HepG2 (cell line): ENCODE results near the gene HDAC10. TPM values are rescaled to one million over a fixed set of nuclear protein-coding genes. Genes with fewer than 3 reads are reported as not detected.

Source experiments
- AHR ChIP-seq: IDR thresholded peaks from 2 replicates; pipeline ENCODE4 v1.6.1; 2018; ENCODE audit warnings: missing genetic modification reagents, missing compliant biosample characterization
- ATAD3A ChIP-seq: sonication (generic); formaldehyde crosslinking; IDR thresholded peaks from 2 replicates; pipeline ENCODE4 v1.4.0; 2020; ENCODE audit warnings: missing genetic modification reagents
- CENPX ChIP-seq: sonication (generic); formaldehyde crosslinking; IDR thresholded peaks from 2 replicates; pipeline ENCODE4 v1.9.0; 2021; ENCODE audit warnings: mild to moderate bottlenecking, missing genetic modification reagents, moderate library complexity
- DMAP1 ChIP-seq: IDR thresholded peaks from 2 replicates; pipeline ENCODE4 v1.6.1; 2016
- DR1 ChIP-seq: sonication (generic); formaldehyde crosslinking; IDR thresholded peaks from 2 replicates; pipeline ENCODE4 v1.8.0; 2021; ENCODE audit warnings: mild to moderate bottlenecking, missing genetic modification reagents, inconsistent platforms
- HDAC1 ChIP-seq: sonication (generic); formaldehyde crosslinking; IDR thresholded peaks from 2 replicates; pipeline ENCODE4 v1.5.1; 2020; ENCODE audit warnings: mild to moderate bottlenecking, missing genetic modification reagents
- MBNL3 ChIP-seq: fragments of 250-450 bp; sonication (Bioruptor Pico); conservative IDR thresholded peaks from 2 replicates; pipeline ENCODE4 v1.8.0; 2022; ENCODE audit warnings: mild to moderate bottlenecking, inconsistent platforms
- SIN3B ChIP-seq: fragments of 150-350 bp; IDR thresholded peaks from 2 replicates; pipeline ENCODE4 v1.6.1; 2014; ENCODE audit warnings: low read length
- SYNCRIP ChIP-seq: fragments of 200-400 bp; formaldehyde crosslinking; IDR thresholded peaks from 2 replicates; pipeline ENCODE4 v1.6.1; 2018; ENCODE audit warnings: mild to moderate bottlenecking, low read depth, low read length; ENCODE audit not compliant: insufficient read depth
- ZMAT3 ChIP-seq: sonication (generic); formaldehyde crosslinking; conservative IDR thresholded peaks from 2 replicates; pipeline ENCODE4 v1.7.0; 2021; ENCODE audit warnings: missing genetic modification reagents
- ZNF557 ChIP-seq: sonication (generic); formaldehyde crosslinking; IDR thresholded peaks from 2 replicates; pipeline ENCODE4 v1.4.0; 2020; ENCODE audit warnings: missing genetic modification reagents
- ZNF572 ChIP-seq: sonication (generic); formaldehyde crosslinking; IDR thresholded peaks from 2 replicates; pipeline ENCODE4 v1.5.1; 2020; ENCODE audit warnings: mild to moderate bottlenecking, missing genetic modification reagents
- ZNF652 ChIP-seq: IDR thresholded peaks from 2 replicates; pipeline ENCODE4 v1.6.1; 2016; ENCODE audit warnings: low read depth, borderline replicate concordance
- ZNF775 ChIP-seq: sonication (generic); formaldehyde crosslinking; IDR thresholded peaks from 2 replicates; pipeline ENCODE4 v1.4.0; 2020; ENCODE audit warnings: missing genetic modification reagents, mild to moderate bottlenecking, moderate library complexity, borderline replicate concordance
- ZNF883 ChIP-seq: sonication (generic); formaldehyde crosslinking; IDR thresholded peaks from 2 replicates; pipeline ENCODE4 v1.5.1; 2020; ENCODE audit warnings: mild to moderate bottlenecking, missing genetic modification reagents; ENCODE audit errors: not compliant biosample characterization
- polyA plus RNA-seq, 8 experiments: library from polyadenylated mRNA; depleted of rRNA in 3 of 8; stranded (reverse) in 7 of 8; unstranded in 1 of 8; fragments of >200 nt; fragmentation: Illumina TruSeq in 4 of 8; extraction: Trizol in 4 of 8; gene quantifications; 2 replicates each; pipeline versions ENCODE4 v1.2.1 to v1.2.3, GENCODE V29; 2011 to 2016; ENCODE audit warnings: low read depth in 4 of 8, missing spikeins in 1 of 8, mixed read lengths in 1 of 8; ENCODE audit not compliant: insufficient read depth in 1 of 8
- total RNA-seq, 5 experiments: library from RNA; depleted of rRNA; stranded (reverse); fragments of >200 nt; fragmentation: Illumina TruSeq; extraction: Trizol; gene quantifications; 2 replicates each; pipeline ENCODE4 v1.2.3, GENCODE V29; 2016; ENCODE audit warnings: low read depth in 1 of 5
- TF ChIP-seq, protein P1 (sequence below): IDR thresholded peaks from 2 replicates; pipeline ENCODE4 v1.6.1; 2016
- TF ChIP-seq, protein P2 (sequence below): sonication (generic); formaldehyde crosslinking; IDR thresholded peaks from 2 replicates; pipeline ENCODE4 v1.4.0; 2020; ENCODE audit warnings: missing genetic modification reagents, borderline replicate concordance
- TF ChIP-seq, protein P3 (sequence below): sonication (generic); formaldehyde crosslinking; IDR thresholded peaks from 2 replicates; pipeline ENCODE4 v1.4.0; 2020; ENCODE audit warnings: low read depth, missing genetic modification reagents
- TF ChIP-seq, protein P4 (sequence below): sonication (generic); formaldehyde crosslinking; IDR thresholded peaks from 2 replicates; pipeline ENCODE4 v1.4.0; 2020; ENCODE audit warnings: mild to moderate bottlenecking, missing genetic modification reagents
- TF ChIP-seq, protein P5 (sequence below): IDR thresholded peaks from 2 replicates; pipeline ENCODE4 v1.6.1; 2016; ENCODE audit warnings: low read depth, borderline replicate concordance

Gene HDAC10
- total and polyA plus RNA-seq, 2 of the 13 experiments (the other 11 are each of a cell fraction or from before 2014, with no cell fraction given) = 13.9 to 14.9 TPM

- TF ChIP-seq CENPX (CRISPR knock-in tag) (no peak), AHR (peak; percentile 96; the same call in 1 of the 2 replicates), ZNF775 (CRISPR knock-in tag) (no peak), ZMAT3 (CRISPR knock-in tag) (peak; percentile 46; the same call in 1 of the 2 replicates), ZNF883 (CRISPR knock-in tag) (peak; percentile 83), MBNL3 (CRISPR knock-in tag) (no peak), ZNF557 (peak; percentile 67), SIN3B (no peak), DMAP1 (CRISPR knock-in tag) (no peak), HDAC1 (CRISPR knock-in tag) (peak; percentile 67), ATAD3A (CRISPR knock-in tag) (no peak), DR1 (CRISPR knock-in tag) (peak; percentile 31; the same call in 1 of the 2 replicates), SYNCRIP (no peak), ZNF652 (CRISPR knock-in tag) (no peak), ZNF572 (CRISPR knock-in tag) (0 out of 2 replicates have a peak, but pooled peaks have one; percentile 31)
- TF ChIP-seq, protein P1, sequence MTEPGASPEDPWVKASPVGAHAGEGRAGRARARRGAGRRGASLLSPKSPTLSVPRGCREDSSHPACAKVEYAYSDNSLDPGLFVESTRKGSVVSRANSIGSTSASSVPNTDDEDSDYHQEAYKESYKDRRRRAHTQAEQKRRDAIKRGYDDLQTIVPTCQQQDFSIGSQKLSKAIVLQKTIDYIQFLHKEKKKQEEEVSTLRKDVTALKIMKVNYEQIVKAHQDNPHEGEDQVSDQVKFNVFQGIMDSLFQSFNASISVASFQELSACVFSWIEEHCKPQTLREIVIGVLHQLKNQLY (CRISPR knock-in tag) = no peak
- TF ChIP-seq, protein P2, sequence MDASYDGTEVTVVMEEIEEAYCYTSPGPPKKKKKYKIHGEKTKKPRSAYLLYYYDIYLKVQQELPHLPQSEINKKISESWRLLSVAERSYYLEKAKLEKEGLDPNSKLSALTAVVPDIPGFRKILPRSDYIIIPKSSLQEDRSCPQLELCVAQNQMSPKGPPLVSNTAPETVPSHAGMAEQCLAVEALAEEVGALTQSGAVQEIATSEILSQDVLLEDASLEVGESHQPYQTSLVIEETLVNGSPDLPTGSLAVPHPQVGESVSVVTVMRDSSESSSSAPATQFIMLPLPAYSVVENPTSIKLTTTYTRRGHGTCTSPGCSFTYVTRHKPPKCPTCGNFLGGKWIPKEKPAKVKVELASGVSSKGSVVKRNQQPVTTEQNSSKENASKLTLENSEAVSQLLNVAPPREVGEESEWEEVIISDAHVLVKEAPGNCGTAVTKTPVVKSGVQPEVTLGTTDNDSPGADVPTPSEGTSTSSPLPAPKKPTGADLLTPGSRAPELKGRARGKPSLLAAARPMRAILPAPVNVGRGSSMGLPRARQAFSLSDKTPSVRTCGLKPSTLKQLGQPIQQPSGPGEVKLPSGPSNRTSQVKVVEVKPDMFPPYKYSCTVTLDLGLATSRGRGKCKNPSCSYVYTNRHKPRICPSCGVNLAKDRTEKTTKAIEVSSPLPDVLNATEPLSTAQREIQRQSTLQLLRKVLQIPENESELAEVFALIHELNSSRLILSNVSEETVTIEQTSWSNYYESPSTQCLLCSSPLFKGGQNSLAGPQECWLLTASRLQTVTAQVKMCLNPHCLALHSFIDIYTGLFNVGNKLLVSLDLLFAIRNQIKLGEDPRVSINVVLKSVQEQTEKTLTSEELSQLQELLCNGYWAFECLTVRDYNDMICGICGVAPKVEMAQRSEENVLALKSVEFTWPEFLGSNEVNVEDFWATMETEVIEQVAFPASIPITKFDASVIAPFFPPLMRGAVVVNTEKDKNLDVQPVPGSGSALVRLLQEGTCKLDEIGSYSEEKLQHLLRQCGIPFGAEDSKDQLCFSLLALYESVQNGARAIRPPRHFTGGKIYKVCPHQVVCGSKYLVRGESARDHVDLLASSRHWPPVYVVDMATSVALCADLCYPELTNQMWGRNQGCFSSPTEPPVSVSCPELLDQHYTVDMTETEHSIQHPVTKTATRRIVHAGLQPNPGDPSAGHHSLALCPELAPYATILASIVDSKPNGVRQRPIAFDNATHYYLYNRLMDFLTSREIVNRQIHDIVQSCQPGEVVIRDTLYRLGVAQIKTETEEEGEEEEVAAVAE = peak; percentile 91
- TF ChIP-seq, protein P3, sequence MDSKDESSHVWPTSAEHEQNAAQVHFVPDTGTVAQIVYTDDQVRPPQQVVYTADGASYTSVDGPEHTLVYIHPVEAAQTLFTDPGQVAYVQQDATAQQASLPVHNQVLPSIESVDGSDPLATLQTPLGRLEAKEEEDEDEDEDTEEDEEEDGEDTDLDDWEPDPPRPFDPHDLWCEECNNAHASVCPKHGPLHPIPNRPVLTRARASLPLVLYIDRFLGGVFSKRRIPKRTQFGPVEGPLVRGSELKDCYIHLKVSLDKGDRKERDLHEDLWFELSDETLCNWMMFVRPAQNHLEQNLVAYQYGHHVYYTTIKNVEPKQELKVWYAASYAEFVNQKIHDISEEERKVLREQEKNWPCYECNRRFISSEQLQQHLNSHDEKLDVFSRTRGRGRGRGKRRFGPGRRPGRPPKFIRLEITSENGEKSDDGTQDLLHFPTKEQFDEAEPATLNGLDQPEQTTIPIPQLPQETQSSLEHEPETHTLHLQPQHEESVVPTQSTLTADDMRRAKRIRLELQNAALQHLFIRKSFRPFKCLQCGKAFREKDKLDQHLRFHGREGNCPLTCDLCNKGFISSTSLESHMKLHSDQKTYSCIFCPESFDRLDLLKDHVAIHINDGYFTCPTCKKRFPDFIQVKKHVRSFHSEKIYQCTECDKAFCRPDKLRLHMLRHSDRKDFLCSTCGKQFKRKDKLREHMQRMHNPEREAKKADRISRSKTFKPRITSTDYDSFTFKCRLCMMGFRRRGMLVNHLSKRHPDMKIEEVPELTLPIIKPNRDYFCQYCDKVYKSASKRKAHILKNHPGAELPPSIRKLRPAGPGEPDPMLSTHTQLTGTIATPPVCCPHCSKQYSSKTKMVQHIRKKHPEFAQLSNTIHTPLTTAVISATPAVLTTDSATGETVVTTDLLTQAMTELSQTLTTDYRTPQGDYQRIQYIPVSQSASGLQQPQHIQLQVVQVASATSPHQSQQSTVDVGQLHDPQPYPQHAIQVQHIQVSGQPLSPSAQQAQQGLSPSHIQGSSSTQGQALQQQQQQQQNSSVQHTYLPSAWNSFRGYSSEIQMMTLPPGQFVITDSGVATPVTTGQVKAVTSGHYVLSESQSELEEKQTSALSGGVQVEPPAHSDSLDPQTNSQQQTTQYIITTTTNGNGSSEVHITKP = peak; percentile 41; the same call in 1 of the 2 replicates
- TF ChIP-seq, protein P4, sequence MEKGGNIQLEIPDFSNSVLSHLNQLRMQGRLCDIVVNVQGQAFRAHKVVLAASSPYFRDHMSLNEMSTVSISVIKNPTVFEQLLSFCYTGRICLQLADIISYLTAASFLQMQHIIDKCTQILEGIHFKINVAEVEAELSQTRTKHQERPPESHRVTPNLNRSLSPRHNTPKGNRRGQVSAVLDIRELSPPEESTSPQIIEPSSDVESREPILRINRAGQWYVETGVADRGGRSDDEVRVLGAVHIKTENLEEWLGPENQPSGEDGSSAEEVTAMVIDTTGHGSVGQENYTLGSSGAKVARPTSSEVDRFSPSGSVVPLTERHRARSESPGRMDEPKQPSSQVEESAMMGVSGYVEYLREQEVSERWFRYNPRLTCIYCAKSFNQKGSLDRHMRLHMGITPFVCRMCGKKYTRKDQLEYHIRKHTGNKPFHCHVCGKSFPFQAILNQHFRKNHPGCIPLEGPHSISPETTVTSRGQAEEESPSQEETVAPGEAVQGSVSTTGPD (CRISPR knock-in tag) = no peak
- TF ChIP-seq, protein P5, sequence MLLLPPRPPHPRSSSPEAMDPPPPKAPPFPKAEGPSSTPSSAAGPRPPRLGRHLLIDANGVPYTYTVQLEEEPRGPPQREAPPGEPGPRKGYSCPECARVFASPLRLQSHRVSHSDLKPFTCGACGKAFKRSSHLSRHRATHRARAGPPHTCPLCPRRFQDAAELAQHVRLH = peak; percentile 90; the same call in 1 of the 2 replicates
Measured at GRCh38 chr22:50270666-50271394, 19.8 kb upstream of the HDAC10 start (continued).
